DMS 273 (cell line): Measurements from ENCODE around the gene RBMS1.

ENCODE experiments used
- DNase-seq: peaks from one replicate; lab custom pipeline; 2025; ENCODE audit not compliant: unreplicated experiment; lab: John Stamatoyannopoulos, UW

RBMS1 gene

GRCh38 chr2:160365716-160366367 is 127.8 kb downstream of the RBMS1 start:
- no peak for DNase-seq

GRCh38 chr2:160364364-160364763 is 129.2 kb downstream of the RBMS1 start:
- DNase-seq, result no peak

- no peak for DNase-seq
Measured at GRCh38 chr2:160363961-160364360, 129.6 kb downstream of the RBMS1 start.

- no peak for DNase-seq
Measured at GRCh38 chr2:160363055-160363454, 130.6 kb downstream of the RBMS1 start.

GRCh38 chr2:160362541-160362940 is 131.1 kb downstream of the RBMS1 start:
- no peak for DNase-seq

- DNase-seq, result no peak
Measured at GRCh38 chr2:160362018-160362417, 131.6 kb downstream of the RBMS1 start.

- no peak for DNase-seq
Measured at GRCh38 chr2:160360089-160360757, 133.4 kb downstream of the RBMS1 start.

- no peak for DNase-seq
Measured at GRCh38 chr2:160358046-160358445, 135.6 kb downstream of the RBMS1 start.

- no peak for DNase-seq
Measured at GRCh38 chr2:160356485-160356884, 137.1 kb downstream of the RBMS1 start.

- no peak for DNase-seq
Measured at GRCh38 chr2:160355080-160355479, 138.5 kb downstream of the RBMS1 start.

- DNase-seq, result no peak
Measured at GRCh38 chr2:160354677-160355076, 138.9 kb downstream of the RBMS1 start.

GRCh38 chr2:160353813-160354212 is 139.8 kb downstream of the RBMS1 start:
- no peak for DNase-seq

- DNase-seq, result peak; percentile 16
Measured at GRCh38 chr2:160353166-160353565, 140.4 kb downstream of the RBMS1 start.

- DNase-seq, result no peak
Measured at GRCh38 chr2:160352500-160352899, 141.1 kb downstream of the RBMS1 start.

- no peak for DNase-seq
Measured at GRCh38 chr2:160351956-160352355, 141.7 kb downstream of the RBMS1 start.

GRCh38 chr2:160349306-160349705 is 144.3 kb downstream of the RBMS1 start:
- no peak for DNase-seq

- no peak for DNase-seq
Measured at GRCh38 chr2:160347269-160347863, 146.2 kb downstream of the RBMS1 start.

- no peak for DNase-seq
Measured at GRCh38 chr2:160345071-160345764, 148.4 kb downstream of the RBMS1 start.

- peak; percentile 12 for DNase-seq
Measured at GRCh38 chr2:160343404-160343803, 150.2 kb downstream of the RBMS1 start.

GRCh38 chr2:160339726-160340125 is 153.9 kb downstream of the RBMS1 start:
- no peak for DNase-seq

GRCh38 chr2:160338901-160339685 is 154.5 kb downstream of the RBMS1 start:
- DNase-seq, result no peak
